ENCODE results near the gene SIM1.
"Not testable (repeated sequence)": the region's sequence is repeated elsewhere in the genome, so short reads cannot be mapped to it uniquely, and the experiment has no call there.

- TF ChIP-seq CTCF, POLR2A (IDR thresholded peaks at IDR 0.05): not testable (repeated sequence)
Observed at GRCh38 chr6:100354736-100355641, 109.7 kb downstream of the SIM1 start.

Measured in transverse colon (tissue), 3 donors.